ENCODE data around the gene CLCN4.

Gene CLCN4

GRCh38 chrX:10216208-10216607 is 59.4 kb downstream of the CLCN4 start (continued):
- no peak for TF ChIP-seq ZNF214 (tag by site-specific recombination; IDR thresholded peaks at IDR 0.05; ENCODE audit: borderline replicate concordance)
- no peak for TF ChIP-seq ZNF366 (tag by site-specific recombination; conservative IDR thresholded peaks at IDR 0.05)

DNA sequence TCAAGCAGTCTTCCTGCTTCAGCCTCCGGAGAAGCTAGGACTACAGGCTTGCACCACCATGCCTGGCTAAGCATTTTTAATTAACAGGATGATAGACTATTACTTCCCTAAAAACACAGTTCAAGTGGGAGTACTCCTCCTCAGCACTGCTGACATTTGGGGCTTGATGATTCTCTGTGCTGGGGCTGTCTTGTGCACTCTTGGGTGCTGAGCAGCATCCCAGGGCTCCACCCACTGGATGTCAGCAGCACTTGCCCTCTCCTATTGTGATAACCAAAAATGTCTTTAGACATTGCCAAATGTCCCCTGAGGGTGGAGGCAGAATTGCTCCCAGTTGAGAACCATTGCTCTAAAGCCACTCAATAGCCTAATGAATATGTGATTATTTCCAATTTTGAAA is 60.4 kb downstream of the CLCN4 start:
- TF ChIP-seq ZNF274 (IDR thresholded peaks at IDR 0.05; ENCODE audit: low read length) (no peak), ZNF274 (tag by site-specific recombination; IDR thresholded peaks at IDR 0.05; ENCODE audit: borderline replicate concordance) (no peak), YY1 (tag by site-specific recombination; IDR thresholded peaks at IDR 0.05) (no peak), ZNF776 (tag by site-specific recombination; IDR thresholded peaks at IDR 0.05; ENCODE audit: borderline replicate concordance) (no peak), ZNF280D (tag by site-specific recombination; IDR thresholded peaks at IDR 0.05) (no peak), KLF7 (tag by site-specific recombination; IDR thresholded peaks at IDR 0.05; ENCODE audit: borderline replicate concordance) (no peak), ZNF366 (tag by site-specific recombination; conservative IDR thresholded peaks at IDR 0.05) (no peak), ZNF777 (tag by site-specific recombination; IDR thresholded peaks at IDR 0.05; ENCODE audit: borderline replicate concordance) (no peak), HOXD13 (CRISPR knock-in tag; IDR thresholded peaks at IDR 0.05; ENCODE audit: borderline replicate concordance) (no peak), REST (tag by site-specific recombination; IDR thresholded peaks at IDR 0.05) (no peak), ZNF433 (tag by site-specific recombination; IDR thresholded peaks at IDR 0.05; ENCODE audit: low read depth) (no peak), ZNF549 (tag by site-specific recombination; IDR thresholded peaks at IDR 0.05) (no peak), ZBTB1 (tag by site-specific recombination; IDR thresholded peaks at IDR 0.05) (no peak), ZNF629 (tag by site-specific recombination; IDR thresholded peaks at IDR 0.05) (no peak), ZNF473 (tag by site-specific recombination; IDR thresholded peaks at IDR 0.05) (no peak), OSR2 (tag by site-specific recombination; IDR thresholded peaks at IDR 0.05) (no peak), ZBTB17 (tag by site-specific recombination; IDR thresholded peaks at IDR 0.05) (no peak)
- TF ChIP-seq, protein P1, sequence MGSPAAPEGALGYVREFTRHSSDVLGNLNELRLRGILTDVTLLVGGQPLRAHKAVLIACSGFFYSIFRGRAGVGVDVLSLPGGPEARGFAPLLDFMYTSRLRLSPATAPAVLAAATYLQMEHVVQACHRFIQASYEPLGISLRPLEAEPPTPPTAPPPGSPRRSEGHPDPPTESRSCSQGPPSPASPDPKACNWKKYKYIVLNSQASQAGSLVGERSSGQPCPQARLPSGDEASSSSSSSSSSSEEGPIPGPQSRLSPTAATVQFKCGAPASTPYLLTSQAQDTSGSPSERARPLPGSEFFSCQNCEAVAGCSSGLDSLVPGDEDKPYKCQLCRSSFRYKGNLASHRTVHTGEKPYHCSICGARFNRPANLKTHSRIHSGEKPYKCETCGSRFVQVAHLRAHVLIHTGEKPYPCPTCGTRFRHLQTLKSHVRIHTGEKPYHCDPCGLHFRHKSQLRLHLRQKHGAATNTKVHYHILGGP (tag by site-specific recombination; IDR thresholded peaks at IDR 0.05), result no peak
- TF ChIP-seq, protein P2, sequence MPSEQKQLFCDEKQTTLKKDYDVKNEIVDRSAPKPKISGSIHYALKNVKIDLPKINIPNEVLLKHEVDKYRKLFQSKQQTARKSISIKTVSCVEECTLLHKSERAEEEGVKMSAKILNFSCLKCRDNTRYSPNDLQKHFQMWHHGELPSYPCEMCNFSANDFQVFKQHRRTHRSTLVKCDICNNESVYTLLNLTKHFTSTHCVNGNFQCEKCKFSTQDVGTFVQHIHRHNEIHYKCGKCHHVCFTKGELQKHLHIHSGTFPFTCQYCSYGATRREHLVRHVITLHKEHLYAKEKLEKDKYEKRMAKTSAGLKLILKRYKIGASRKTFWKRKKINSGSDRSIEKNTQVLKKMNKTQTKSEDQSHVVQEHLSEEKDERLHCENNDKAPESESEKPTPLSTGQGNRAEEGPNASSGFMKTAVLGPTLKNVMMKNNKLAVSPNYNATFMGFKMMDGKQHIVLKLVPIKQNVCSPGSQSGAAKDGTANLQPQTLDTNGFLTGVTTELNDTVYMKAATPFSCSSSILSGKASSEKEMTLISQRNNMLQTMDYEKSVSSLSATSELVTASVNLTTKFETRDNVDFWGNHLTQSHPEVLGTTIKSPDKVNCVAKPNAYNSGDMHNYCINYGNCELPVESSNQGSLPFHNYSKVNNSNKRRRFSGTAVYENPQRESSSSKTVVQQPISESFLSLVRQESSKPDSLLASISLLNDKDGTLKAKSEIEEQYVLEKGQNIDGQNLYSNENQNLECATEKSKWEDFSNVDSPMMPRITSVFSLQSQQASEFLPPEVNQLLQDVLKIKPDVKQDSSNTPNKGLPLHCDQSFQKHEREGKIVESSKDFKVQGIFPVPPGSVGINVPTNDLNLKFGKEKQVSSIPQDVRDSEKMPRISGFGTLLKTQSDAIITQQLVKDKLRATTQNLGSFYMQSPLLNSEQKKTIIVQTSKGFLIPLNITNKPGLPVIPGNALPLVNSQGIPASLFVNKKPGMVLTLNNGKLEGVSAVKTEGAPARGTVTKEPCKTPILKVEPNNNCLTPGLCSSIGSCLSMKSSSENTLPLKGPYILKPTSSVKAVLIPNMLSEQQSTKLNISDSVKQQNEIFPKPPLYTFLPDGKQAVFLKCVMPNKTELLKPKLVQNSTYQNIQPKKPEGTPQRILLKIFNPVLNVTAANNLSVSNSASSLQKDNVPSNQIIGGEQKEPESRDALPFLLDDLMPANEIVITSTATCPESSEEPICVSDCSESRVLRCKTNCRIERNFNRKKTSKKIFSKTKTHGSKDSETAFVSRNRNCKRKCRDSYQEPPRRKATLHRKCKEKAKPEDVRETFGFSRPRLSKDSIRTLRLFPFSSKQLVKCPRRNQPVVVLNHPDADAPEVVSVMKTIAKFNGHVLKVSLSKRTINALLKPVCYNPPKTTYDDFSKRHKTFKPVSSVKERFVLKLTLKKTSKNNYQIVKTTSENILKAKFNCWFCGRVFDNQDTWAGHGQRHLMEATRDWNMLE (tag by site-specific recombination; conservative IDR thresholded peaks at IDR 0.05; ENCODE audit: low read depth), result no peak

More for the DNA sequence above, 60.4 kb downstream of the CLCN4 start:
- no peaks in the 10 kb centered on the region for H3K4me1 ChIP-seq (ENCODE audit: control insufficient read depth, insufficient read depth, low read length)
- ChIA-PET CTCF (interaction anchor here (0.8 kb wide), 1 partner anchor 288 kb away, joined by 5 read pairs; no protein-coding TSS in a partner anchor), POLR2A (no interaction called here)
- peaks cover 0 to 56% of the 10 kb centered on the region in 2 experiments; a peak in 1 of 3 replicates for H3K36me3 ChIP-seq (ENCODE audit: control insufficient read depth in 2 of 2, insufficient read depth in 1 of 2, low read length in 2 of 2)
- H3K27ac ChIP-seq (ENCODE audit: extremely low read depth, low read depth, low read length), result no peak overlapping the region
- no peak overlapping the region for H3K4me3 ChIP-seq (ENCODE audit: low read depth, low read length)
- no peaks in the 10 kb centered on the region for H3K9me3 ChIP-seq (ENCODE audit: control insufficient read depth, insufficient read depth, low read depth, low read length)

Data from HEK293 (cell line).